Activated CD8-positive, alpha-beta memory T cell treated with anti-CD3 and anti-CD28 coated beads for 1 hour (primary cell): ENCODE results near the gene STRN.
"Not testable (repeated sequence)": the region's sequence is repeated elsewhere in the genome, so short reads cannot be mapped to it uniquely, and the experiment has no call there.

Experiments used
- DNase-seq, 2 donors: peaks; one replicate each; pipeline ENCODE4 v3.0.0-alpha.2; 2020; ENCODE audit warnings: low read depth in 1 of 2; ENCODE audit errors: extremely low read depth in 1 of 2

The STRN gene

DNA sequence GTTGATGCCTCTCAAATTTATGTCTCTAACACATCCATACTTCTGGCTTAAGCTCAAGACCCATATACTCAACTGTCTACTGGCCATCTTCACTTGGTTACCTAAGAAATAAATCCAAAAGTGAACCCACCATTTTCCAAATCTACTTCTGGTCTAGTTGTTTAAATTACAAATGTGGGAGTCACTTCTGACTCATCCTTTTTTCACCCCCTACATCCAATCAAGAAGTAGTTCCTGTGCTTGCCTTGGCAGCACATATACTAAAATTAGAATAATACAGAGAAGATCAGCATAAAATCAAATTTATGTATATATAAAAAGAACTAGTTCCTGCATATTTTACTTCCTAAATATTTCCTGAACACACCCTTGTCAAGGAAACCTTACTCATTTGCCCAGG, 53.6 kb downstream of the STRN start:
- DNase-seq, result no peak

DNA sequence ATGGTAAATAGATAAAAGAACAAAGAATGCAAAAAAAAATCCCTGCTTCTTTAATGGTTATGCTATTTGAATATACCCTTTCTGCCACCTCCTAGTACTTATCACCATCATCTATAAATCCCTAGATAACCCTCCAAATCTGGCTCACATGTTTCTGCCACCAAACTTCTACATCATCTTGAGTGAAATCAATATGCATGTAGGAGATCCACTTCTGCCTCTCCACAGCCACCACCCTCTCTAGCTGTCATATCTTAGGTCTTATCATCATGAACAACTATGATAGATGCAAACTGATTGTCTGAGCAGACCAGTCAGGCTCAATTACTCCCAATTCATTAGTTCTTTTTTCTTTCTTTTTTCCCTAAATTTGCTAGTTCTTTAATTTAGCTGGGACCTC, 55.3 kb downstream of the STRN start:
- no peak for DNase-seq

DNA sequence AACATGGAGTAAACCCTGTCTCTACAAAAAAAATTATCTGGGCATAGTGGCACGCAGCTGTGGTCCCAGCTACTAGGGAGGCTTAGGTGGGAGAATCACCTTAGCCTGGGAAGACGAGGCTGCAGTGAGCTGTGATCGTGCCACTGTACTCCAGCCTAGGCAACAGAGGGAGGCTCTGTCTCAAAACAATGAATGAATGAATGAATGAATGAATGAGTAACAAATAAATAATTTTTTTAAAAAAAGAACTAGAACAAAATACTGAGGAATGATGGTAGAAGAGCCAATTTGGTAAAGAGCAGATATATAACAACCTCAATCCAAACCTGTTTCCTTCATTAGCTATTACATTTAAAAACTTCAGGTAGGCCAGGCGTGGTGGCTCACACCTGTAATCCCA, 60.1 kb downstream of the STRN start:
- no peak for DNase-seq

DNA sequence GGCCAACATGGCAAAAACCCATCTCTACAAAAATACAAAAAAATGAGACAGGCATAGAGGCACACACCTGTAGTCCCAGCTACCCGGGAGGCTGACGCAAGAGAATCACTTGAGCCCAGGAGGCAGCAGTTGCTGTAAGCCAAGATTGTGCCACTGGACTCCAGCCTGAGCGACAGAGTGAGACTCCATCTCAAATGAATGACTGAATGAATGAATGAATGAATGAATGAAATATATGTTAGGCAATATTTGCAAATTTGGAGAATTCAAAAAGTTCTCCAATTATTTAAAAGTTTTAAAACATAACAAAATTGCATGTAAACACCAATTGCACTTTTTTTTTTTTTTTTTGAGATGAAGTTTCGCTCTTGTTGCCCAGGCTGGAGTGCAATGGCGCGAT, 61.7 kb downstream of the STRN start:
- no peak for DNase-seq

DNA sequence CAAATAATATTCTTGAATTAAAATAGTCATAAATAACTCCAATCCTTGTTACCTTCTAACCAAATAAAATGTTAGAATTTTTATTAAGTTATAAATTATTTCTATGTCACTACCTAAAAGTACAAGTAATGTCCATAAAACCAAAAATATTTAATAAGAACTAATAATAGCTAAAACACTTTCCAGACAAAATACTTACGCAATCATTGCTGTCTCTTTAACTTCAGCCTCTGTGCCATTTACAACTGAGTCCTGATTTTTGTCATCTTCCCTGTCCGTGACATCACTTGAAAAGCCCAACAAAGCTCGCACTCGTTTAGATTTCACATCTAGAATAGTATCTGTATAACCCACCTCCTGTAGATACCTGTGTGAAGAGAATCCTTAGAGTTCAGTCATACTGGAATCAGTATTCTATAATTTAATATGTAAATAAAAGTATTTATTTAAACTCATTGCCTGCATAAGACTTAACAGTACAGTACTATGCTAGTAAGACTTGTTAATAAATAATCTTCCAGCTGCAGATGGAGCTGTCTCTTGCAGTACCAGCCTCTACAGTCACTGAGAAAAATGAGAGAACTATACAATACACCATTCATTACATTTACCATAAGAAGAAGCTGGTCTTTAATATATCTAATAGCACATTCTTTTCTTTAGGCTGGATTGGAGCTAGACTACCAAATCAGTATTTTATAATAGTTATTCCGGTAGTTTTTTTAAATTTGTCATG, 63.8 kb downstream of the STRN start:
- no peak for DNase-seq

DNA sequence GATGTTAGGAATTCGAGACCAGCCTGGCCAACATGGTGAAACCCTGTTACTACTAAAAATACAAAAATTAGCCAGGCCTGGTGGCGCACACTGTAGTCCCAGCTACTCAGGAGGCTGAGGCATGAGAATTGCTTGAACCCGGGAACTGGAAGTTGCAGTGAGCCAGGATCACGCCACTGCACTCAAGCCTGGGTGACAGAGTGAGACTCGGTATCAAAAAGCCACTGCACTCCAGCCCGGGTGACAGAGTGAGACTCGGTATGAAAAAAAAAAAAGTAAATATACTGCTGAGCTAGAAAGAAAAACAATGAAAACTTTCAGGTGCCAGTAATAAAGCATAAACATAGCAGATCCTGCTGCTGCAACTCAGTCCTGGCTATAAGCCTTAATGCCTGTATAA, 73.5 kb downstream of the STRN start:
- no peak for DNase-seq

DNA sequence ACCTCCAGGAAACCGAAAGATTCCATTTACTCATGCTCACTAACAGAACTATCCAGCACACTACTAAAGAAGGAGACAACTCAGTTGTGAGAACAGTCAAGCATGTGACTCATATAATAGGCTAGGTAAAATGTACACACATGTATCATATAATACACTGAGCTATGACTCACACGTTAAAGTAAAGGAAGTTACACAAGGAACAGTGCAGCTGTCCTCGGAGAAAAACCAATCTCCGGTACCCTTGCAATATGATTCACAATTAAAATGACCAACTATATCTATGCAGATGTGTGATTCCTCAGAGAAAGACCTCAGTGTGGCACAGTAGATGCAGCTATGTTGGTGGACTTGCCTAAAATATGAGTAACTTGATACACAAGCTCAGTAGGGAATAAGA, 76.5 kb downstream of the STRN start:
- no peak for DNase-seq

DNA sequence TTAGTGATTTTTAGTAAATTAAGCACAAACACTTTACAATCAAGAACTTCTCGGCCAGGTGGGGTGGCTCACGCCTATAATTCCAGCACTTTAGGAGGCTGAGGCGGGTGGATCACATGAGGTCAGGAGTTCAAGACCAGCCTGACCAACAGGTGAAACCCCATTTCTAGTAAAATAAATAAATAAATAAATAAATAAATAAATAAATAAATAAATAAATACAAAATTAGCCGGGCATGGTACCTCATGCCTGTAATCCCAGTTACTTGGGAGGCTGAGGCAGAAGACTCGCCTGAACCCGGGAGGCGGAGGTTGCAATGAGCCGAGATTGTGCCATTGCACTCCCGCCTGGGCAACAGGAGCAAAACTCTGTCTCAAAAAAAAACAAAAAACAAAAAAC, 79.2 kb downstream of the STRN start:
- not testable (repeated sequence) for DNase-seq

DNA sequence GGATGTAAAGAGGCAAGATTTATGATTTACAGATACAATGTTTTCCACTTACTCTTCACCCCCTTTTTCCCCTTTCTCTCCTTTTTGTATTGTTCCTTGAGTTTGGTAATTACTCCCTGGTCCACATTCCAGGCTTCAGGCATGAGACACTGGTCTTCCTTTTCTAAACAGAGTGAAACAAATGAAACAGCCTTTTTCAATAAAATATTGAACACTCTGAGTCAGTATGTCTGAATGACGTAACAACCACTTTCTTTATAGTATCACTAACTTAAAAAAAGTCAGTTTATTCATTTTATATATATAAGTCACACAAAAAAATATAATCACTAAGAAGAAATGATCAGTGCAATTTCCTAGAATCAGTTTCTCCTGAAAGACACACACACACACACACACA, 79.7 kb downstream of the STRN start:
- no peak for DNase-seq

DNA sequence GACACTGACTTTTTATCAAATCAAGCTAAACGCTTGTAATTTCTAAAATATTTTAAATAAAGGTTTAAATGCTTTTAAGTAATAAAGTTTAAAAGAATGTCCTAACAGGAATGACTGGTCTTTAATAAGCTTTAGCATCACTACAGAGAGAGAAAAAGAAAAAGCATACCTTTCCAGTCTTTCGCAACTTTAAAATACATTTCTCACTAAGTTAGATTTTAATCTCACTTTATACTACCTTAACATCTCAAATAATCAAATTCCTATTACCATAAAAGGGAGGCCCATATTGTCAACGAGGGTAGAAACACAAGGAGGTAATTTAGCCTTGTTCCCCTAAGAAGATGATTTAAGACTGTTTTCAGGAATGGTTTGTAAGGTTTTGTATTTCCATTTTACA, 80.7 kb downstream of the STRN start:
- no peak for DNase-seq

DNA sequence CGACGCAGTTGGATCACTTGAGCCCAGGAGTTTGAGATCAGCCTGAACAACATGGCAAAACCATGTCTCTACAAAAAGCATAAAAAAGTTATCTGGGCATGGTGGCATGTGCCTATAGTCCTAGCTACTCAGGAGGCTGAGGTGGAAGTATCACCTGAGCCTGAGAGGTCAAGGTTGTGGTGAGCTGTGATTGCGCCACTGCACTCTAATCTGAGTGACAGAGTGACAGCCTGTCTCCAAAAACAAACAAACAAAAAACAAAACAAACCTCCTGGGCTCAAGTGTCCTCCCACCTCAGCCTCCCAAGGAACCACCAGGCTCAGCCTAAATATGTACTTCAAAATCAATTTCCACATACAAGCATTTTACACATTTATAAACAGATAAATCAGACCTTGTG, 83.8 kb downstream of the STRN start:
- DNase-seq, result no peak

DNA sequence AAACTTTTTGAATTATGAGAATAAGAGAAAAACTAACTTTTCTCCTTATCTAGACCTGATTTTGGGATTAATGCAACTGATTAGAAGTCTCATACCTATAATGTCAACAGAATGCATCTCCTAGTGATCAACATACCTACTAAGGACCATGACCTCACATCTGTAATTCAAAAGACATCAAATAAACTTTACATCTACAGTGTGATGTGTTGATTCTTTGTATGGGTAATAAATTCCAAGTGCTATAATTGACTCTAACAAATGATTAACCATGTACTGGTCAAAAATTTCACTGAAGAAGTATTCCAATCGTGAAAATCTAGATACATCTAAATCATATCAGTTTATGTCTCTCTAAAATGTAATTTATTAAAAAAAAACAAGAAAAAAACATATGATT, 84.5 kb downstream of the STRN start:
- no peak for DNase-seq

DNA sequence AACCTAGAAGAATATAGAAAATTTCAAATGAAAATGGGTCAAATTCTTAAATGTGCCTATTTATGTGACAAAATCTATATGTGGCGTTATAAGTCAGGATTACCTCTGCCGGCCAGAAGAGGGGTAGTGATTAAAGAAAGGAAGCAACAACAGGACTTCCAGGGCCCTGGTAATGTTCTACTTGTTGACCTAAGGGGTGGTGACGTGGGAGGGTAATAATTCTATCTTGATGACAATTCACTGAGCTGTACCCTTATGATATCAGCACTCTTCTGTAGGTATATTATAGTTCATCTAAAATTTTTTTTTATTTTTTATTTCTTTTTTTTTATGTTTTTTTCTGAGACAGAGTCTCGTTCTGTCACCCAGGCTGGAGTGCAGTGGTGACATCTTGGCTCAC, 87.9 kb downstream of the STRN start:
- no peak for DNase-seq

DNA sequence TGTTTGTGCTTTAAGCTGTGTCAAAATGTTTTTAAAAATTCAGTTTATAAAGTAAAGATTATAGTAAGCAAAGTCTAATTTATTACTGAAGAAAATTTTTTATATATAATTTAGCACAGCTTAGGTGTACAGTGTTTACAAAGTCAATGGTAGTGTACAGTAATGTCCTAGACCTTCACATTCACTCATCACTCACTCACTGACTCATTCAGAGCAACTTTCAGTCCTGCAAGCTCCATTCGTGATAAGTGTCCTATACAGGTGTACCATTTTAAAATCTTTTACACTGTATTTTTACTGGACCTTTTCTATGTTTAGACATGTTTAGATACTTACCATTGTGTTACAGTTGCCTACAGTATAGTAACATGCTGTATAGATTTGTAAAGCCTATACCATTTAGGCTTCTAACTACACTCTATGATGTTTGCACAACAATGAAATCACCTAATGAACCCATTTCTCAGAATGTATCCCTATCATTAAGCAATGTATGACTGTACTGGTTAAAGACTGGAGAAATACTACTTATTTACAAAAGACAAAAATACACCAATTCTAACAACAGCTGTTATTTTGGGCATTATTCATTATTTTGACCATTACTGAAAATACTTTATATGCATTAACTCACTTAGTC, 95.1 kb downstream of the STRN start:
- no peak for DNase-seq

DNA sequence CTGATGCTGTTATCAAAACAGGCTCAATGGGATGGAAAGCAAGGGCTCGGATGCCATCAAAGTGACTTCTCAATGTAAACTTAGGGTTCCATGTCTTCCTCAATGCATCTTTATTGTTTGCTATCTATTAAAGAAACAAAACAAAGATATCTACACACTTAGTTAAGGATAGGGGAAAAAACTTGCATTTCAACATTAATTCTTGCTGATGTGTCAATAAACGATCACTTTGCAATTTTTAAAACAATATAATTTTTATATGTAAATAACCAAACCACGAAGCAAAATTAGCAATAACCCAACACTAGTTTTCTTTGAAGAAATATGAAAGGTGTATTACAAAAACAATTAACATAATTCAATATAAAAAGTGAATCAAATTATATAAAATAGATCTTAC, 96.7 kb downstream of the STRN start:
- no peak for DNase-seq

DNA sequence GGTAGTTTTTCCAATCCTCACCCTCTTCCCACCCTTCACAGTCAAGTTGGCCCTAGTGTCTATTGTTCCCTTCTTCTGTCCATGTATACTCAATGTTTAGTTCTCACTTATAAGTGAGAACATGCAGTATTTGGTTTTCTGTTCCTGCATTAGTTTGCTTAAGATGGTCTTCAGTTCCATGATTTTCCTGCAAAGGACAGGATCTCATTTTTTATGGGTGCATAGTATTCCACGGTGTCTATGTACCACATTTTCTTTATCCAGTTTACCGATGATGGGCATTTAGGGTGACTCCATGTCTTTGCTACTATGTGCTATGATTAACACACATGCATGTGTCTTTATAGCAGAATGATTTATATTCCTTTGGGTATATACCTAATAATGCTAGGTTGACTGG, 104.4 kb downstream of the STRN start:
- DNase-seq, result no peak

DNA sequence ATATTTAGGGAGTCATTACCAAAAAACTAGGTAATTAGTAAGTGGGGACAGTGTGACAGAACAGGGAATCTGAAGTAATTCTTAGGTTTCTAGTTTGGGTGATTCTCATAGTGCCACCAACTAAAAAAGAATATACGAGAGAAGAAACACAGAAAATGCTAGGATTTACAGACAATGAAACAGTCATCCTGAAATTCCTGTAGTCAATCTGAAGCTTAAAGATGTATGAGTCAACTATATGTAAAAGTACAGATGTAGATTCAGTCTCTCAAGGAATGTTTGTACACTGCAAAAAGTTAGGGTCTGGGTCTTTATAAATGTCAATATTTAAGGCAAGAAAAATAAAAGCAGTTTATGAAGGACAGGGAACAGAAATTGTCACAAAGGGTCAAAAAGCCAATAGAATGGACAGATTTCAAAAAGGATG, 107.0 kb downstream of the STRN start:
- DNase-seq, result no peak

DNA sequence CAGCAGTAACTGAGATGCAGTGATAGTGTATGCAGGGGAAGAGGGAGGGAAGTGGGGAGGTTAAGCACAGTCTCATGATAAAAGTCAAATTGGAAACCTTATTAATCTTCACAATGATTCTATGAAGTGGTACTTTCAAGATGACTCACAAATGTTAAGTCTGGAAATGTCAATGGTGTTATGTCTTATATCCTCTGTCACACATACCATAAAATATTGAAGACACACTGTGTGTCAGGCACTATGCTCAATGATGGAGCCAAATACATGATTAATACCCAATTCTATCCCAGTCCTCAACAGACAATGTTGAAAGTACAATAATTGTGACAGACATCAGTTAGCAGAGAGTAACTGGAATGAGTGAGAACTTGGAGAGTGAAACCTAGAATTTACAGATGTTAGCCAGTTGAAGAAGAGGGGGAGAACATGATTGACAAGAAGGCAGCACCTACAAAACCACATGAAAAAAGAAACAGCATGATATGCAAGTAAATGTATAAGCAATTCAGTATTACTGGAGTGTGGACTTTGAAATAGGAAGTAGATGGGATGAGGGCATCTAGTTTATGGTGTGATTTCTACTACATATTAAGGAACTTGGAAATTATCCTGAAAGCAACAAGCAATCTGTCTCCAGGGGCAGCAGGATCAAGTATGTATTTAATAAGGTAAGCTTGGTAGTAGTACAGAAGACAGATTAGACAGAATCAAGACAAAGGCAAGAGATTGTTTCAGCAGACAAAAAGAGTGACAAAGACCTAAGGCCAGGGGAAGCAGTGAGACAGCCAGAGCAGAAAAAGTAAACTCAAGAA, 107.6 kb downstream of the STRN start:
- DNase-seq, result no peak

DNA sequence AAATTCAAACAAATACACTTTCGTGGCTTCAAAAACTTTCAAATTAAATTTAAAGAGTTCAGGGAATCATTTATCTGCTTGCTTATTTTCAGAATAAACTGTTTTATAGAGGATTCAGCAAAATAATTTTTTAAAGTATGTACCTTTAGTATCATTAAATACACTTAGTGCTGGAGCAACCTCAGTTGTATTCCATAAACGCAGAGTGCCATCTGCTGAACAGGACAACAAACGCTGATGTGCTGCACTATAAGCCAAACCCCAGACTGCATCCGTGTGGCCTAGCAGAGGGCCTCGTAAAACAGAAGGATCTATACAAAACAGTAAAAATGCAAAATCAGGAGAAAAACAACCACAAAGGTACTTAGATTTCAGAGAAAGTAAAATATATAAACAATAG, 108.6 kb downstream of the STRN start:
- no peak for DNase-seq

DNA sequence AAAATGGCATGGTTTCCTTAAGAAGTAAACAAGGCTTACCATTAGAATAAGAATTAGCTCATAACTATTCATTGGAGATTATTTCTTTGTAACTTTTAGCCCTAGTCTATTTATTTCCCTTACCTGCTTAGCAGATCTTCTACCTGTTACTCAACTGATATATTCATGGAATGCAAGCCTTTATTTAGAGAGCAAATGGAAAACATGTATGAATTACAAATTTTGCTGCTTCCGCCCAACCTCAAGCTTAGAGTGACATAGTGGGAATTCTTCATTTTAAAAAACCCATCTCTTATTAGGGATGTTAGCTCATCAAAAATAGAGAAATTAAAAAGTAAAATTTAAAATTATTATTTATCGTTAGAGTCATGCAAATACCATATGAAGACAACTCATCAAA, 110.9 kb downstream of the STRN start:
- DNase-seq, result no peak

DNA sequence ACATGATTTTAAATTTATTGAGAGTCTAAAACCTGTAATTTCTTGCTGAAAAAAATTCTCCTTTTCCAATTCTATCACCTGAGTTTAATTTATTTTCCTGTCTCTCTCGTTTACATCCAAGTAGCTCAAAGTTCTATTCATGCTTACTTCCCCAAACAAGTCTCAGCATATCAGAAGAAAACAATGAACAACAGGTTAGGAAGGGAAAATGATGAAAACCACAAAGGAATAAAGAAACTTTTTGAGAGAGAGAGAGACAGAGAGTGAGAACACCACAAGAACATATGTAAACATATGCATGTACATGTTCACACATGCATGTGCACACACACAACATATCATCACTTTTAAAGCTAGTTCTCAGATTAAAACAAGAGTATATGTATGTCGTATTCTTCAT, 112.1 kb downstream of the STRN start:
- DNase-seq, result no peak

DNA sequence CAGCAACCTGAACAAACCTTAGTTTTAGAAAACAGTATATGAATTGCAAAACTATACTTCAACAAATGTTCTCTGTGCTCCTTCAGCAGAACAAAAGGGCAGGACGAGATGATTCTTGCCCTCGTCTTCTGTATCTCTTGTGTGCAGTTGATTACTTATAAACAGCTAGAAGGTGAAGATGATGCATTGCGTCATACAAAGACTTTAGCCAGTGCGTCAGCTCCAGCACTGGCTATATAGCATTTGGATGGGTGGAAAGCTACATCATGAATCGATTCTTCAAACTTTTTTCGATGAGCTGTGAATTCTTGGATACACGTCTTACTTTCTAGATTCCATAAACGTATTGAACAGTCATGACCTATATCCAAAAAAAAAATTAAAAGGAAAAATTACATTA, 117.1 kb downstream of the STRN start:
- no peak for DNase-seq
